Common myeloid progenitor, CD34-positive (primary cell): Measurements from ENCODE around the gene MORF4L1.
"Not testable (repeated sequence)": the region's sequence is repeated elsewhere in the genome, so short reads cannot be mapped to it uniquely, and the experiment has no call there.

Experiments
- CTCF ChIA-PET: fragments of 350-600 bp; sonication (Branson Sonifier 250); formaldehyde crosslinking; loops from one replicate; lab custom pipeline; 2021; ENCODE audit warnings: antibody characterized with exemption; lab: Charles Lee
- POLR2A ChIA-PET: fragments of 350-600 bp; sonication (Branson Sonifier 250); formaldehyde crosslinking; loops from one replicate; lab custom pipeline; 2021; ENCODE audit warnings: antibody characterized with exemption; lab: Charles Lee
- DNase-seq, 3 donors: peaks; one replicate each; pipeline versions ENCODE4 v3.0.0 to v3.0.0-alpha.2; 2013
- H3K27ac ChIP-seq, 2 experiments: 1 replicate in 1 of 2; 2 replicates in 1 of 2; pipeline ENCODE4 v1.7.0; 2013; ENCODE audit warnings: inconsistent platforms in 2 of 2, low read length in 2 of 2, mild to moderate bottlenecking in 2 of 2, low read depth in 1 of 2, moderate library complexity in 1 of 2; ENCODE audit not compliant: severe bottlenecking in 2 of 2, insufficient read depth in 1 of 2, poor library complexity in 1 of 2
- H3K27me3 ChIP-seq, 5 experiments: replicated peaks in 2 of 5; 1 replicate in 3 of 5; 2 replicates in 2 of 5; pipeline versions ENCODE4 v1.6.1 to v1.7.0; 2013; ENCODE audit warnings: low read length in 4 of 5, mild to moderate bottlenecking in 2 of 5, moderate library complexity in 2 of 5, inconsistent platforms in 1 of 5; ENCODE audit not compliant: insufficient read depth in 5 of 5, control insufficient read depth in 4 of 5
- H3K36me3 ChIP-seq, 4 experiments: 1 replicate in 2 of 4; 2 replicates in 2 of 4; pipeline versions ENCODE4 v1.6.1 to v1.7.0; 2013; ENCODE audit warnings: low read length in 3 of 4, control low read depth in 1 of 4, mild to moderate bottlenecking in 1 of 4; ENCODE audit not compliant: control insufficient read depth in 4 of 4, insufficient read depth in 4 of 4
- H3K4me1 ChIP-seq, 4 experiments: 1 replicate in 3 of 4; 2 replicates in 1 of 4; pipeline versions ENCODE4 v1.6.1 to v1.7.1; 2013; ENCODE audit warnings: low read length in 3 of 4, mild to moderate bottlenecking in 3 of 4, control low read depth in 1 of 4, inconsistent platforms in 1 of 4, moderate library complexity in 1 of 4; ENCODE audit not compliant: control insufficient read depth in 4 of 4, insufficient read depth in 4 of 4; ENCODE audit errors: control extremely low read depth in 1 of 4
- H3K4me3 ChIP-seq, 7 experiments: 1 replicate in 4 of 7; 2 replicates in 3 of 7; pipeline versions ENCODE4 v1.5.1 to v1.7.0; 2013; ENCODE audit warnings: mild to moderate bottlenecking in 7 of 7, low read length in 6 of 7, moderate library complexity in 6 of 7, inconsistent platforms in 2 of 7, low read depth in 2 of 7, control low read depth in 1 of 7; ENCODE audit not compliant: insufficient read depth in 4 of 7, control insufficient read depth in 1 of 7; ENCODE audit errors: extremely low read depth in 1 of 7
- H3K9me3 ChIP-seq, 5 experiments: 1 replicate in 4 of 5; 2 replicates in 1 of 5; pipeline versions ENCODE4 v1.6.1 to v1.7.1; 2013; ENCODE audit warnings: low read length in 4 of 5, mild to moderate bottlenecking in 2 of 5, inconsistent platforms in 1 of 5, low read depth in 1 of 5, moderate library complexity in 1 of 5; ENCODE audit not compliant: control insufficient read depth in 4 of 5, insufficient read depth in 2 of 5; ENCODE audit errors: control extremely low read depth in 1 of 5
- WGBS: methylation state at CpG from one replicate; pipeline ENCODE4 v1.1.5; 2013; ENCODE audit not compliant: insufficient coverage; 5-methylcytosine and 5-hydroxymethylcytosine counted together

MORF4L1 gene

GRCh38 chr15:78898540-78898939 is 25.9 kb downstream of the MORF4L1 start:
- Histone ChIP-seq H3K4me3 (no peak overlapping the region), H3K9me3 (no peaks in the 10 kb centered on the region), H3K4me1 (no peaks in the 10 kb centered on the region), H3K27ac (no peak overlapping the region), H3K36me3 (peaks cover 28 to 86% (median 60%) of the 10 kb centered on the region in 4 experiments), H3K27me3 (no peaks in the 10 kb centered on the region)
- WGBS: 100% methylated on average over 2 of the region's 4 CpGs
- no peak for DNase-seq
- ChIA-PET CTCF (interaction anchor here (2.6 to 5.1 kb wide), 2 partner anchors 9 to 10 kb away, joined by 12 to 34 read pairs; no protein-coding TSS in a partner anchor), POLR2A (no interaction called here)

GRCh38 chr15:78900819-78901533 is 28.3 kb downstream of the MORF4L1 start:
- WGBS: over 99% methylated on average over 7 of the region's 14 CpGs
- CTCF ChIA-PET: interaction anchor here (0.9 to 1.0 kb wide), 2 partner anchors 10 to 29 kb away, joined by 3 read pairs; no protein-coding TSS in a partner anchor
- not testable (repeated sequence) for H3K27me3 ChIP-seq, H3K9me3 ChIP-seq, H3K4me1 ChIP-seq, DNase-seq, H3K27ac ChIP-seq, H3K4me3 ChIP-seq
- H3K36me3 ChIP-seq: peaks cover 27 to 87% (median 55%) of the 10 kb centered on the region in 4 experiments
- POLR2A ChIA-PET: interaction anchor here (1.0 kb wide), 1 partner anchor 15 kb away, joined by 3 read pairs; no protein-coding TSS in a partner anchor

- H3K27ac ChIP-seq: peak overlapping the region in 1 of 2 experiments; percentile 25
- DNase-seq: not testable (repeated sequence)
Measured at GRCh38 chr15:78902281-78903032, 29.8 kb downstream of the MORF4L1 start.

GRCh38 chr15:78904599-78905358 is 32.1 kb downstream of the MORF4L1 start:
- 92% methylated on average over 2 of the region's 6 CpGs for WGBS
- Histone ChIP-seq H3K4me3 (no peak overlapping the region), H3K27me3 (no peaks in the 10 kb centered on the region), H3K4me1 (no peaks in the 10 kb centered on the region), H3K27ac (no peak overlapping the region), H3K36me3 (peaks cover 25 to 92% (median 57%) of the 10 kb centered on the region in 4 experiments), H3K9me3 (no peaks in the 10 kb centered on the region)
- no peak for DNase-seq
- CTCF ChIA-PET: interaction anchor here (0.6 to 7.9 kb wide), 6 partner anchors 13 to 280 kb away, joined by 3 to 65 read pairs (median 10); no protein-coding TSS in a partner anchor
- POLR2A ChIA-PET: no interaction called here

More at GRCh38 chr15:78902281-78903032, 29.8 kb downstream of the MORF4L1 start:
- CTCF ChIA-PET: interaction anchor here (1.0 to 1.8 kb wide), 2 partner anchors 11 to 104 kb away, joined by 3 to 6 read pairs; no protein-coding TSS in a partner anchor
- WGBS: 100% methylated on average over 2 of the region's 13 CpGs
- POLR2A ChIA-PET, H3K9me3 ChIP-seq, H3K4me3 ChIP-seq, H3K27me3 ChIP-seq, H3K4me1 ChIP-seq: not testable (repeated sequence)
- H3K36me3 ChIP-seq: peaks cover 29 to 93% (median 63%) of the 10 kb centered on the region in 4 experiments

- Histone ChIP-seq H3K4me3 (no peak overlapping the region), H3K27me3 (no peaks in the 10 kb centered on the region), H3K9me3 (no peaks in the 10 kb centered on the region), H3K27ac (no peak overlapping the region), H3K4me1 (peaks cover 0 to 8% (median 0%) of the 10 kb centered on the region in 4 experiments), H3K36me3 (peaks cover 22 to 94% (median 58%) of the 10 kb centered on the region in 4 experiments)
- POLR2A ChIA-PET: no interaction called here
- DNase-seq: no peak
- CTCF ChIA-PET: interaction anchor here (1.2 to 7.9 kb wide), 7 partner anchors 15 to 278 kb away, joined by 3 to 65 read pairs (median 14); no protein-coding TSS in a partner anchor
- no CpG with 5 or more reads among the region's 2 CpGs for WGBS
Measured at GRCh38 chr15:78906316-78906620, 33.6 kb downstream of the MORF4L1 start.

- WGBS: no CpG with 5 or more reads among the region's 3 CpGs
- no peak overlapping the region for H3K27ac ChIP-seq
- H3K4me3 ChIP-seq: no peak overlapping the region
- POLR2A ChIA-PET: no interaction called here
- CTCF ChIA-PET: interaction anchor here (0.6 to 7.9 kb wide), 14 partner anchors 8 to 276 kb away, joined by 3 to 65 read pairs (median 10); no protein-coding TSS in a partner anchor
- peaks cover 22 to 96% (median 53%) of the 10 kb centered on the region in 4 experiments for H3K36me3 ChIP-seq
- H3K27me3 ChIP-seq: no peaks in the 10 kb centered on the region
- H3K9me3 ChIP-seq: no peaks in the 10 kb centered on the region
- H3K4me1 ChIP-seq: peaks cover 0 to 8% (median 0%) of the 10 kb centered on the region in 4 experiments
- DNase-seq: peak; percentile 16 to 58 (median 54)
Measured at GRCh38 chr15:78907577-78907976, 34.9 kb downstream of the MORF4L1 start.
